Activated B cell treated with CpG ODN at 0.5 μM for 24 hours (primary cell): ENCODE data around the gene CEP41. TPM values are rescaled to one million over a fixed set of nuclear protein-coding genes. Genes with fewer than 3 reads are reported as not detected.

Experiments
- ATAC-seq: fragments of 200-7000 bp; cut with Tn5 transposase; one replicate; pipeline ENCODE4 v1.10.0; 2021; ENCODE audit warnings: low read depth, mild to moderate bottlenecking, moderate library complexity
- CTCF ChIA-PET: fragments of 350-600 bp; sonication (Branson Sonifier 250); formaldehyde crosslinking; loops from one replicate; lab custom pipeline; 2021; ENCODE audit warnings: antibody characterized with exemption; lab: Charles Lee
- POLR2A ChIA-PET: fragments of 350-600 bp; sonication (Branson Sonifier 250); formaldehyde crosslinking; loops from one replicate; lab custom pipeline; 2021; ENCODE audit warnings: antibody characterized with exemption; lab: Charles Lee
- DNase-seq: peaks from one replicate; pipeline ENCODE4 v3.0.0; 2022
- H3K27ac Mint-ChIP-seq: one replicate; pipeline ENCODE4 v1.8.0; 2020; ENCODE audit warnings: mixed read lengths
- H3K27me3 Mint-ChIP-seq: one replicate; pipeline ENCODE4 v1.8.0; 2021; ENCODE audit warnings: mixed read lengths
- H3K36me3 Mint-ChIP-seq: one replicate; pipeline ENCODE4 v1.8.0; 2021; ENCODE audit warnings: low read depth, mixed read lengths
- H3K4me1 Mint-ChIP-seq: one replicate; pipeline ENCODE4 v1.8.0; 2021; ENCODE audit warnings: mixed read lengths
- H3K4me3 Mint-ChIP-seq: one replicate; pipeline ENCODE4 v1.8.0; 2020; ENCODE audit warnings: mild to moderate bottlenecking, mixed read lengths
- H3K9me3 Mint-ChIP-seq: one replicate; pipeline ENCODE4 v1.8.0; 2020; ENCODE audit warnings: mixed read lengths
- CTCF ChIP-seq: fragments of 200-600 bp; IDR thresholded peaks from one replicate; pipeline ENCODE4 v1.8.0; 2022; ENCODE audit warnings: antibody characterized with exemption, mild to moderate bottlenecking
- intact Hi-C: fragments of 100-400 bp; cut with micrococcal nuclease; formaldehyde crosslinking; loops from one replicate; pipeline ENCODE4 v1.15.1; 2024
- total RNA-seq: library from RNA; stranded (reverse); gene quantifications from 2 replicates; pipeline ENCODE4 v1.2.3, GENCODE V29; 2022

Gene CEP41
- total RNA-seq, 1 donor from 2014 or later: 5.1 TPM

- intact Hi-C loops: no loop called here
- Mint-ChIP-seq H3K36me3 (no peaks in the 10 kb centered on the region), H3K27me3 (no peaks in the 10 kb centered on the region), H3K4me1 (no peaks in the 10 kb centered on the region), H3K4me3 (no peak overlapping the region), H3K9me3 (peaks cover 4% of the 10 kb centered on the region), H3K27ac (no peak overlapping the region)
- no peak for DNase-seq
- no peak for ATAC-seq
- ChIA-PET CTCF (no interaction called here), POLR2A (no interaction called here)
- no peak for TF ChIP-seq CTCF
Observed at GRCh38 chr7:130381468-130382312, 59.1 kb downstream of the CEP41 start.

- no peak for DNase-seq
- no peaks in the 10 kb centered on the region for H3K36me3 Mint-ChIP-seq
- H3K27me3 Mint-ChIP-seq: no peaks in the 10 kb centered on the region
- CTCF ChIA-PET: no interaction called here
- peaks cover 11% of the 10 kb centered on the region for H3K9me3 Mint-ChIP-seq
- no peaks in the 10 kb centered on the region for H3K4me1 Mint-ChIP-seq
- no peak for ATAC-seq
- no peak for TF ChIP-seq CTCF
- no peak overlapping the region for H3K4me3 Mint-ChIP-seq
- POLR2A ChIA-PET: no interaction called here
- H3K27ac Mint-ChIP-seq: no peak overlapping the region
- intact Hi-C loops: no loop called here
Observed at GRCh38 chr7:130380861-130381455, 59.9 kb downstream of the CEP41 start.

- no peak for TF ChIP-seq CTCF
- Mint-ChIP-seq H3K27me3 (no peaks in the 10 kb centered on the region), H3K27ac (no peak within 1 kb of the TSS), H3K4me1 (no peaks in the 10 kb centered on the region), H3K9me3 (peaks cover 12% of the 10 kb centered on the region), H3K4me3 (no peak within 1 kb of the TSS), H3K36me3 (no peaks in the 10 kb centered on the region)
- ATAC-seq (no peak), DNase-seq (no peak)
- intact Hi-C loops: no loop called here
- CTCF ChIA-PET: no interaction called here
- POLR2A ChIA-PET: no interaction called here
Observed at GRCh38 chr7:130379921-130380860, 60.6 kb downstream of the CEP41 start, which contains the start of gene CPA1. CPA1 (plus strand) TSS chr7:130380494; CDS start chr7:130380521, 27 bp downstream.

GRCh38 chr7:130379532-130379920, 61.3 kb downstream of the CEP41 start:
- no peak for DNase-seq
- Mint-ChIP-seq H3K4me3 (no peak overlapping the region), H3K27me3 (no peaks in the 10 kb centered on the region), H3K36me3 (no peaks in the 10 kb centered on the region), H3K27ac (no peak overlapping the region), H3K4me1 (no peaks in the 10 kb centered on the region), H3K9me3 (peaks cover 12% of the 10 kb centered on the region)
- intact Hi-C loops: no loop called here
- CTCF ChIA-PET: no interaction called here
- no peak for TF ChIP-seq CTCF
- no peak for ATAC-seq
- POLR2A ChIA-PET: no interaction called here
